NCI-H146 treated with DMSO at 0.1 percent for 48 hours (cell line): ENCODE results near the gene NTM.

ENCODE experiments used
- DNase-seq: peaks from one replicate; lab custom pipeline; 2025; ENCODE audit not compliant: unreplicated experiment; lab: John Stamatoyannopoulos, UW

Gene NTM

DNA sequence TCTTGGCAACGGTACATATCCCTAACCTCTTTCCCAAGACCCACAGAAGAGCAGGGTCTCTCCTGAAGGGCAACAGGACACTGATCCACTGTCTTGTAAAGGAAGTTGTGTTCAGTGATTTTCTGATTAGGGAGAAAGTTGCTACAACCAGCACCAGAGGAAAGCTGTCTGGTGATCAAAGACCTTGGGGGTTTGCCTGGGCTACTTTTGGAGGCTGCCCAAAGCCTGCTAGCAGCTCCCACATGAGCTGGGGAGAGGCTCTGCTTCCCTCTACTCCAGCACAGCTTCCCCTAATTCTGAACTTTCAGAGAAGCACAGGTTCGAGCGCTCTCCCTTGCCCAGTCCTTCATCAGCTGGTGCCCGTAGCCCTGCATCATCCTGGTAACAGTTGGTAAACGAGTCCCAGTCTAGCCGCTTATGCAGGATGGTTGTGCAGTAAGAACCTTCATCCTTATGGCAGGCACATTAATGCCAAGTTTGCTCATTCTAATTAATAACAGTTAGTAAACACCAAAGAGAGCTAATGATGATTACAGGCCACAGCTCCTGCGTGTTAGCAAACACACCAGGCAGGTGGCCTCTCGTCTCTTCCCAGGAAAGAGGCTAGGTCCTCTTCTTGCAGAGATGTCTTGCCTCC, 173.1 kb downstream of the NTM start:
- DNase-seq: no peak

DNA sequence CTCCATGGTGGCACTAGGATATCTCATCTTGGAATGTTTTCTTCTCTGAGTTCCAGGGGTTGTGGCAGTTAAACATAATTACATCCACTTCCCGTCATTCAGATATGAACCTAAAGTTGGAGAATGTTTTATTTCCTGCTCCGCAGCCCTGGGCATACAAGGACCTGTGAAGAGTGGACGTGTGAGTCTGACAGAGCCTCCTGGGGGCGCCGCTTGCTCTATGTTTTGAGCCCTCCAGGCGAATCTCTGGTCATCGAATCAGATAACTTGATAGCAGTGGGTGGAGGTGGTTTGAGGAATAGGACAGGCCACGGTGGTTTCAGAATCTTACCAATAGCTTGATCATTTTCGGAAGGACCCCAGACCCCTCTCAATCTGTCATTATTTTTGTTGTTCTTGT, 174.2 kb downstream of the NTM start:
- no peak for DNase-seq

DNA sequence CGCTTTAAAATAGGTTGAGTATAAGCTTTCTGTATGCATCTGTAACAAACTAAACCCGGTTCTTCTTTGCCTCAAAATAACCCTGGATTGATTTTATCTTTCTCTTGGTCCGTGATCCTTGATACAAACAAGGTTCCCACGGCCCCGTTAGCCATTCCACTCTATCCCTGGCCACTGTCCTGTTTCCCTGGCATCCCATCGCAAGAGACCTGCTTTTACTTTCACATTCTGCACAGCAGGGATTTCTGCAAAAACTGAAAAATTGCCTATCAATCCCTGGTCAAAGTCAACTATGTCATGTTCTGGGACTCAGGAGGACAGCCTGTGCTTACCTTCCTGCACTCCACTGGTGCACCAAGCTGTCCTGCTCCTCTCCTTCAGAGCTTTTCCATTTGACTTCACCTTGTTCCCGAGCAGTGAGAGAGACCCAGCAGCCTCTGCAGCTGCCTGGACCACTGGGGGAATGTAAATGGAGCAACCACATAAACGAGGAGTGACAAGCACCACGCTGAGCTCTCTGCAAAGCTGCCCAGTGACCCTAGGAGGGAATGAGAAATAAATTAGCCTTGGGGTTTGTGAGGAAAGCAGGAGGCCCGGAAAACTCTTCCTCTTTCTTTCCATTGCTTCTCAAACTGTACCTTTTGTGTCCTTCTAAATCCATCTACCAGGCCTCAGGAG, 175.9 kb downstream of the NTM start:
- DNase-seq: no peak

DNA sequence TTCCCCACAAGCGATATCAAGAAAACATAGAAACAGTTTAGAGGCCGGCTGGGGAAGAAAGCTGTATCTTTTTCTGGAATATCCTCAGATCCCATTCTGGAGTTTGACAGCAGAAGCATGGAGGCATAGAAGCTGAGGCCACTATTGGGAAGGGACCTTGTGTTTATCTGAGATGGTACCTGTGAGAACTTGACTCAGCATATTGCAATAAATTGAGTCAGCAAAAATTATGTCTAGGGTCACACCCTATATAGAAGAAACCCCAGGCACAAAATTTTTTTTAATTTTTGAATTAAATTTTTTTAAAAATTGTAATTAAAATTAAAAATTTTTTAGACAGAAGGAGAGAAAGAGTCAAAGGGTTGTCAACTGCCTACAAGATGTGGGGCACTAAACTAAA, 178.7 kb downstream of the NTM start:
- no peak for DNase-seq

DNA sequence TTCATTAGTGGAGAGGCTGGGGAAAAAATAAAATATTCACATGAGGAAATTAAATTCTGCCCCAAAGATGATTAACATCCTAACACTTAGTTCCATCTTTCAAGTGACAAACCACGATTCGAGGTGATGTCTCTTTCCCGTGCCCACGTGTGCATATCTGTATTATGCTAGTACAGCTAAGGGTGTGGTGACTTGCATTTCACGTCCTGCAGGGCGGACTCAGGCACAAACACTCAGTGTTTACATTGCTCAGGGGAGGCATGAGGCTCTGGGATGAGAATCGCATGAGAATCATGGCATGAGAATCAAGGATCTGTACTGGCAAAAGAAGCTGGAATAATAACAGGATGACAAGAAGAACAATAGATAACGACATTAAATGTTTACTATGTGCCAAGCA, 179.4 kb downstream of the NTM start:
- no peak for DNase-seq

DNA sequence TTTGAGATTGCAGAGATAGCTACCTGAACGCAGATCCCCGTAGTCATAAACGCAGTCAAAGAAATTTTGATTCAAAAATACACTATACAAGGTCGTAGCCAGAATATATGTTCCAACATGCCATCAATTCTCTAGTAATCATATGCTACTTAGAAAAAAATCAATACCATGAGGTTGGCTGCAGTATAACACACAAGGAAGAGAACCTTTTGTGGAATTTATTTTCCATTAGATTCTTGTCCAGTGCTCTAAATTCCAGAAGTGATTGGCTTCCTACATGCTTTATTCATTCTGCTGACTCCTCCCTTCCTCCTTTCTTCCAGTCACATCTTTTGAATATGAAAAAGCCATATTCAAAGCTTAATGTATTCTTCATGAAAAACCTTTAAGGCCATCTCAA, 189.9 kb downstream of the NTM start:
- no peak for DNase-seq

DNA sequence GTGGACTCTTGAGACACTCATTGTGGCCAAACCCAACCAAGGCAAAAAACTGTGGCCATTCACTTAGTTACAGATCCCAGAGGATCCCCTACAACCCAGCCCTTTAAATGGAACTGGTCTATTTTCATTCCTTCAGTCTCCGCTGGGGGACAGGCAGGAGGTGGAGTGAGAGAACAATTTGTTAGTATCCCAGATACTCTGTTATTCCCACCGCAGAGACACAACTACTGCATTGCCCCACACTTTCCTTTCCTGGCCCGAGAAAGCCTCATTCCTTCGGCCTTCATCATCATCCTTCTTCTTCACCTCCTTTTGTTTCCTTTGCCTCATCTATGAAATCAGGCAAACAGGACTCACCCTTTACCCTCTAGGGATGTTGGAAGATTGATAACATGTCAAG, 191.1 kb downstream of the NTM start:
- no peak for DNase-seq

DNA sequence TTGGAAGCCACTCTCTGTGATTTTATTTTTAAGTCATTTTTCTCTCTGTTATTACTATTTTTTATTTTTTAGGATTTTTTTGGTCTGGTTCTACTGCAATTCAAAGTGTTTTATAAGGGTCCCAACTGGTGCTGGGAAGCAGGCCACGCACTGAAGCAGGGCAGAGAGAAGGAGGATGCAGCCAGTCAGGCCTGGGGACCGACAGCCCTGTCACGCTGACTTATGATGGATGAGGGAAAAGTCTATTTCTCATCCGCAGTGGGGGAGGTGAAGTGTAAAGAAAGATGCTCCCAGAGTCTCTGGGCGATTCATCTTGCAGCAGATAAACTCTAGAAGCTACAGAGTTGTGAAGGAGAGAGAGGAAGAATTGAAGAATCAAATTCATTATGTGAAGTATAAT, 191.6 kb downstream of the NTM start:
- DNase-seq: no peak

DNA sequence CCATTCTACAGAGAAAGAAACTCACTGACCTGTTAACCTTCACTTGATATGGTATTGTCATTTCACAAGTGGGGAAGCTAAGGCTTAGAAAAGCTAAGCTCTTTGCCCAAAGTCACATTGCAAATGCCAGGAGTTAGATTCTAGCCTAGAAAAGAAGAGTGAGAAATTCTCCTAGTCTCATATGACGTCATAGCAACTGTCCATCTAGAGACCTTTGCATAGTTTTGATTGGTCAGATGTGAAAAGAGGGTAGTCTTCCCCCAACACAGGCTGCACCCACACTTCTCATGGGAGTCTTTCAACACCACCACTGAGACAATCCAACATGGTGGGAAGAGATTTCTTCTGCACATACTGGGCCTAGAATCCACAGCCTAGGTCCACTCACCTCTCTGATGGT, 197.9 kb downstream of the NTM start:
- DNase-seq: no peak

DNA sequence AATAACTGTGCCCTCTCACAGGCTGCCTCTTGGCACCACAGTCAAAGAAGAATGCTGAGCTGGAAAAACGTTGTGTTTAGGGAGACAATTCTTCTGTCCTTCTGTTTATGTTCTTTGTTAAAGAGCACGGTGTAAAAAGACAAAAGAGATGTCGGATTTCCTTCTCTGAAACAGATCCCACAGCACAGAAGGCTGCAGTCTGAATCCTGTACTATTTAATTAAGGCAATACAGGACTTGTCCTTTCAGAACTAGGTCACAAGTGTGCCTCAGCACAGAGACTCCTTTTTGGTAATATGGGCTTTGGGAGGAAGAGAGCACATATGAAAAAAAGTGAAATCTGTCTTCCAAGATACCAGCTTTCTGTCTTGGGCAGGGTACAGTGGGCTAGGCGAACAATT, 201.2 kb downstream of the NTM start:
- no peak for DNase-seq

DNA sequence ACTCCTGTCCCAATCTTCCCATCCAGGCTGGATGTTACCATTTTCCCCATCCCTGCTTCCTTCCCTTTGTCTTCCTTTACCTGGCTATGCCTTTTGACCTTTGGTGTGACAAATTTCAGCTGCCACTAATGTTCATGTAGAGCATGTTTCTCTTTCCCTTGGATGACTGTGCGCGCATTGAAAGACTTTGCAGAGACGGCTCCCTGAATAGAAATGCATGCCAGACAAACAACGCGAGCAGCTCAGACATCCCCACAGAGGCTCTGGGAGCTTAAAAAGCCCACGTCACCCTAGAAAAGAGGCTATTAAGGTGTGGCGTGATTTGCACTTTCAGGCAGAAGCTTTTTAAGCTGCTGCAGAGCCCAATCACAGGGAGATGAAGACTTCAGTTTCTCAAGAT, 202.0 kb downstream of the NTM start:
- DNase-seq: no peak

DNA sequence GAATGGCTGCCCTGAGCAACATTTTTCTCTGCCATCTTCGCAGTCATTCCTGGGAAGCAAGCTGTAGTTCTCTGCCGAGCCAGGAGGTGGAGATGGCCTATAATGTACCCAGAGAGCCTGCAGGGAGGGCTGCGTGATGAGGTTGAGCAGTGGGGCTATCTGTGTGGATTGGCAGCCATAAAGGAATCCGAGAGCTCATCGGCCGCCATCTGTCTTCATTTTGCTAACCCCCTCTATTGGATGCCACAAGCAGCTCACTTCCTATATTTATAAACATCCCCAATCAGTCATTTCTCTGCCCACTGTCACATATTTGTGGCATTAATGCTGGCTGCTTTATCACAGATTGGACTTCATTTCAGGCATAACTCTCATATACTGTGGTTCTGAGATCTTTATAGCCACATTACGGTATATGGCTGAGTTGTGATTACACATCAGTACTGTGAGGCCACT, 209.5 kb downstream of the NTM start:
- no peak for DNase-seq

DNA sequence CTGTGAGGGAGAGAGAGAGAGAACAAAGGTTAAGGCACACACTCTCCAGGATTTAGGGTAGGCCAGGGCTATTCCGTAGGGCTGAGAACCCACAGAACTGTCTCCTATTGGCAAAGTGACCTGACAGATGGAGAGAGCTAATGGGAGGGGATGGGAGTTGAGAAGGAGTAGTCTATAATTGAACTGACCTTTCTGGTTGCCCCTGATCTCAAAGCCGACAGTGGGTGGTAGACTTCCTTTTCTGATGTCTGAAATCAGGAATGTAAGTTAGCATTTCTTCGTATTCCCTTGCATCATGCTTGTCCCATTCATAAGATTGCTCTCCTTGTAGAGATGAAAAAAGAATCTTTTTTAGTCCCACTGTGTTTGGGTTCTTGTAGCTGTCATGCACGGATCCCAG, 210.1 kb downstream of the NTM start:
- no peak for DNase-seq

DNA sequence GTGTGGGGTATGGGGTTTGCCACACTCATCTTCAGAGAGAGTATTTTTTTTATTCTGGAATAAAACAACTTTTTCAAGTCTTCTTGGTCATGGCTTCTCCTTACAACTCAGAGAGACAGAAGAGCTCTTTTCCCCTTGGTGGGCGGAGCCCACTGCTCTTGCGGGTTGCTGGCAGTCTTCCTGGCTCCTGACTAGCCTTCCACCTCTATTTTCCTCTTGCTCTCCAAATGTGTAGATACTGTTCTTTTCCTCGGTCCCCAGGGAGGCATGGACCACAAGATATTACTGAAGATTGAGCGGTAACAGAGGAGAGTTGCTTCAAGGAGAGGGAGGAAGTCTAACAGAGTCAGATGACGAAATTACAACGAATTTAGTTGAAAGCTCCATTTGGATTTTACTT, 210.6 kb downstream of the NTM start:
- no peak for DNase-seq

DNA sequence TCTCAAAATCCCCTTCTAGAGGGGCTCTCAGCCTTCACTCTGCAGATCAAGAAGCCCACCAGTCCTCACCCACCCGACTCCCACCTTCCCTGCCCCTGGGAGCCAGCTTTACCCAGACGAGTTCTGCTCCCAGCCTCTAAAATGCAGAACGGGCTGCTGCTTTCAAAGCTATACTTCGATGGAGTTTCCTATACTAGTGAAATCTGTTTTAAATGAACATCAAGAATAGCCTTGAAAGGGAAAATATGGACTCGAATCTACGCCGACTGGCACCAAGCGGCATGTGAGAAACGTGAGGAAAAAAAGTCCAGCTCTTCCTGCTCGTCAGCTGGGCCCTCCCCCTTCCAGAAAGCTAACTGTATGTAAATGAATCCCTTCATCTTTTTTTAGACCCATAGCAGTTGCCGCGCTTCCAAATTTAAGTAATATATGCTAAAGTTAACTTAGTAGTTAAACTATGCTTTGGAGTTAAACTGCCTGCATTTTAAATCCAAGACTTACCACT, 211.7 kb downstream of the NTM start:
- no peak for DNase-seq

DNA sequence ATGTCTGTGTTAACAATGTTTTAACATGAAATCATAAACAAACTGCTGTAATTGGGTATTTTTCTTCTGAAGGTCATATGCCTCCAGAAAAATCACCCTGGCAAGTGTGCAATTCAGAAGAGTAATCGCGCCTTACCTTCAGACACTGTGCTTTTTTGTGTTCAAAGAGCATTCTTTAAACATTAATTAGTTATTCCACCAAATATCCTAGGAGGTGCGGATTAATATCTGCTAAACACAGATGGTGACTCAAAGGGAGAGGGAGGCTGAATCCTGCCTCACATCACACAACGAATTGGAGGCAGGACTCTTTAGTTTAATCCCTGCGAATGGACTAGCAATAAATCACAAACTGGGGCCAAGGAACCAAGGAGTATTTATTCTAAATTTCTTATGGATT, 213.0 kb downstream of the NTM start:
- no peak for DNase-seq

DNA sequence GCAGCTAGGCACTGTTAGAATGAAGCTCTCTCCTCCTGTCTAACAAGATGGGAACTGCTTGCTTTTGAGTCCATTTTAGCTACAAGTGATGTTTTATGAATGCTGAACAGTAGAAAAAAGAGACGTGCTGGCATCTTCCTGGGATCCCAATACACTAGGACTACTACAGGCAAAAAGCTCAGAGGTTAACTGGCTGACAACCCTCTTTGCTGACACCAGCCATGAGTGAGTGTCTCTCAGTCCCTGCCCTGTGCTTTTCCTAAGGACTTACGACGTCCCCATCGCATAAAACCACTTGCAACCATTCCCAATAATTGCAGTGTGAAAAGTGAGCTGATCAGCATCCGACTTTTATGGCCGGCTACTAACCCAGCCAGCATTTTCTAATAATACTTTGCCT, 213.5 kb downstream of the NTM start:
- DNase-seq: no peak

DNA sequence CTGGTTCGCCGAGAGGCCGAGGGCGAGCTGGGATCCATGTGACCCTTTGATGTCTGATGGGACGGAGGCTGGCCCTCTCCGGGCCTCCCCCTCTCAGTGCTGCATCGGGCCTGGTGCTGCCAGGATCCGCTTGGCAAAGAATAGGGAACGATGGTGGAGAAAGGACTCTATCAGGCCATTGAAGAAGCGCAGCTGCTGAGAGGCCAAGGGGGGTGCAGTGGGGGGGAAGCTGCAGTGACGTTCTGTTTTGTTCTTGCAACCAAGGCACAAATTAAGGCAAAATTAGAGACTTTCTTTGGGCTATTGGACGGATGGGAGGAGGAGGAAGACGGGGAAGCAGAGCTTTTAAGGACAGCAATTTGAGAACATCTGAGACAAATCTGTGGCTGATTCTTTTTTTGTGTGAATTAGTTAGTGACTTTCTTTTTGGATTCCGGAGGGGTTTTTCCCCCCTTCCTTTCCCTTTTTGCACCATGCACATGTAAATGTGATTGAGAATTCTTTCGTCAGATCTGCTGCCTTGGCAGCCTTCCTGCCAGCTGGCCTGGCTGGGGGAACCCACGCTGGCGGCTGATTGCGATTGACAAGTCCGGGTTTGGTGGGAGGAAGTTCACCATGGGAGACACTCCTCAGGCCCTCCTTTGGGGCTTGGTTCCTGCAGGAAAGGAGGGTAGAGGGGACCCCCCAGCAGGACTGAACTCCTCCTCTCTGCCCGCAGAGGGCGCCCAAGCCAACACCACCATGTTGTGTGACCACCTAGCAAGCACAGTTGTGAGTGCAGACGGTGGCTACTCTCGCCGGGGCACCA, 214.6 kb downstream of the NTM start:
- DNase-seq: no peak

DNA sequence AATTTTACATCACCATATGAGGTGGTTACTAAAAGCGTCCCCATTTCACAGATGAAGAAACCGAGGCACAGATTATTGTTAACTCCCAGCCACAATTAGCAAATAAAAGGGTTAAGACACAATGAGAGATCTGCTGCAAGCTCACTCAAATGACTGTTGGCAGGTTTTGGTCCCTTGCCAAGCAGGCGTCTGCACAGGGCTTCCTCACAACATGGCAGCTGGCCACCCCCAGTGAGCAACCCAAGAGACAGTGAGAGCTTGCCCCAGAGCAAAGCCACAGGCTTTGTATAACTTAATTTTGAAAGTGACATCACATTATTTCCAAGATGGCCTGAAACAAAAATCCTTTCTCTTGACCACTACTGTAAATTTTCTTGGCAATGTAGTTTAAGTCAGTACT, 217.6 kb downstream of the NTM start:
- no peak for DNase-seq

DNA sequence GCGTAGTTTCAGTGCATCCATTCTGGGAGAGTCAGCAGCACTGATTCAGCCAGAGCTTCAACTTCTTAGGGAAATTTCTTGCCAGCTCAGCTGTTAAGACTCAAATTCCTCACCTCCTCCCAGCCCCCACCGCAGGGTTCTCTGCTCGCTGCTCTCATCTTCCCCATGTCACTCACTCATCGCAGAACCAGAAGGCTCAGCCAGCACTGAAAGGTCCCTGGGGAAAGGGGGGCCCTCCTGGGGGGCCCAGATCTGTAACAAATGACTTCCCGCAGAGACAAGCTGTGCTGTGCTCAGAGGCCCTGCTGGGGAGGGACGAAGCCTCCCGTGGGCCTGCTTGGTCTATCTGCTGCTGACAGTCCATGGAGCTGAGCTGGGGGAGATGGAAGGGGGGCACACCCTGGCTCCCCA, 220.6 kb downstream of the NTM start:
- no peak for DNase-seq

DNA sequence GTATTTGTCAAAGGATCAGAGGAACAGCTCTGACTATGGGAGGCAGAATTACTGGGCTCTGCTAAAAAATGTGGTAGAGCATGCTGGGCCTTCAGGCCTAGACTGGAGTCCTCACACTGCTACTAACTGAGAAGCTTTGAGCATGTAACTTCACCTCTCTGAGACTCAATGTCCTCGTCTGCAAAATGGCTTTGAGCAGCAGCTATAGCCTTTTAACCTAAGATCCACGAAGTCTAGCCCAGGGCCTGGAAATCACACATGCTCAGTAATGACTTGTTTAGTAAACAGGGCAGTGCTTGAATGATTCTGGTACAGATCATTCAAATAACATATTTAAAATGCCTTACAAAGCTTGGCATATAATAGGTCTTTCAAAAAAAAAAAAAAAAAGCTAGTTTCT, 221.7 kb downstream of the NTM start:
- DNase-seq: no peak

DNA sequence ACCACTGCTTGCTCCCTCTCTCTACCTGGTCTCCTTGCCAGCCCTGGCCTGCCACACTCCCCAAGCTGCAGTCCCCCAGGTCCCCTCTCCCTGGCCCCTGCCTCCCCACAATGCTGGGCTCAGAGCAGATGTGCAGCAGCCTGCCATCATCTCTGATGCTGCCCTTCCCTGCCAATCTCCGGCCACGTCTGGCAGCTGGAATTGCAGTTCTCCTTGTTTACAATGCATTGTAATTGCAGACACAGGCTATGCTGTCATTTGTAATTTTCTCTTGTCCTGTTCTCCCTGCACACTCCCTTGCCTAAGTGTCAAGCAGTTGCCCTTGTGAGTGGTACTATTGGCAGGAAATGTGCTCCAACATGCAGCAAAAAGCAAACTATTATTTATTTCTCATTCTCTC, 222.3 kb downstream of the NTM start:
- DNase-seq: no peak
